HepG2 (cell line): ENCODE results near the gene CDC42BPG. TPM values are rescaled to one million over a fixed set of nuclear protein-coding genes. Genes with fewer than 3 reads are reported as not detected.
A peak's percentile ranks its signal among the peaks of the same experiment; 100 is the strongest.

Experiments
- AHR ChIP-seq: IDR thresholded peaks from 2 replicates; pipeline ENCODE4 v1.6.1; 2018; ENCODE audit warnings: missing genetic modification reagents, missing compliant biosample characterization
- FOXA1 ChIP-seq, 2 experiments: fragments of 450-650 bp in 1 of 2; sonication (generic) in 1 of 2; formaldehyde crosslinking in 1 of 2; IDR thresholded peaks; 2 replicates each; pipeline versions ENCODE4 v1.4.0 to v1.6.1; 2016 to 2020; ENCODE audit warnings: missing genetic modification reagents in 1 of 2
- HOXA9 ChIP-seq: sonication (generic); formaldehyde crosslinking; IDR thresholded peaks from 2 replicates; pipeline ENCODE4 v1.8.1; 2022; ENCODE audit warnings: missing genetic modification reagents, mild to moderate bottlenecking, moderate library complexity, borderline replicate concordance
- IKZF4 ChIP-seq: sonication (generic); formaldehyde crosslinking; IDR thresholded peaks from 2 replicates; pipeline ENCODE4 v1.5.1; 2020; ENCODE audit warnings: borderline replicate concordance, mild to moderate bottlenecking, low read depth, missing genetic modification reagents; ENCODE audit errors: not compliant biosample characterization
- NKX3-1 ChIP-seq: sonication (generic); formaldehyde crosslinking; IDR thresholded peaks from 2 replicates; pipeline ENCODE4 v1.5.0; 2020; ENCODE audit warnings: missing genetic modification reagents
- PHF21A ChIP-seq: sonication (generic); formaldehyde crosslinking; IDR thresholded peaks from 2 replicates; pipeline ENCODE4 v1.5.0; 2020; ENCODE audit warnings: mild to moderate bottlenecking, missing genetic modification reagents
- RBM39 ChIP-seq: fragments of 200-400 bp; formaldehyde crosslinking; IDR thresholded peaks from one replicate; pipeline ENCODE4 v1.6.1; 2018; ENCODE audit warnings: antibody characterized with exemption, mild to moderate bottlenecking, low read depth, low read length; ENCODE audit not compliant: poor library complexity, severe bottlenecking
- ZNF546 ChIP-seq: sonication (generic); formaldehyde crosslinking; conservative IDR thresholded peaks from 2 replicates; pipeline ENCODE4 v1.8.1; 2023; ENCODE audit warnings: mild to moderate bottlenecking, missing genetic modification reagents
- ZNF720 ChIP-seq: sonication (generic); formaldehyde crosslinking; IDR thresholded peaks from 2 replicates; pipeline ENCODE4 v1.4.0; 2020; ENCODE audit warnings: missing genetic modification reagents
- ZNF775 ChIP-seq: sonication (generic); formaldehyde crosslinking; IDR thresholded peaks from 2 replicates; pipeline ENCODE4 v1.4.0; 2020; ENCODE audit warnings: missing genetic modification reagents, mild to moderate bottlenecking, moderate library complexity, borderline replicate concordance
- ZNF776 ChIP-seq: sonication (generic); formaldehyde crosslinking; IDR thresholded peaks from 2 replicates; pipeline ENCODE4 v1.4.0; 2020; ENCODE audit warnings: mild to moderate bottlenecking, missing genetic modification reagents
- polyA plus RNA-seq, 8 experiments: library from polyadenylated mRNA; depleted of rRNA in 3 of 8; stranded (reverse) in 7 of 8; unstranded in 1 of 8; fragments of >200 nt; fragmentation: Illumina TruSeq in 4 of 8; extraction: Trizol in 4 of 8; gene quantifications; 2 replicates each; pipeline versions ENCODE4 v1.2.1 to v1.2.3, GENCODE V29; 2011 to 2016; ENCODE audit warnings: low read depth in 4 of 8, missing spikeins in 1 of 8, mixed read lengths in 1 of 8; ENCODE audit not compliant: insufficient read depth in 1 of 8
- total RNA-seq, 5 experiments: library from RNA; depleted of rRNA; stranded (reverse); fragments of >200 nt; fragmentation: Illumina TruSeq; extraction: Trizol; gene quantifications; 2 replicates each; pipeline ENCODE4 v1.2.3, GENCODE V29; 2016; ENCODE audit warnings: low read depth in 1 of 5
- TF ChIP-seq, protein P1 (sequence below): sonication (generic); formaldehyde crosslinking; IDR thresholded peaks from 2 replicates; pipeline ENCODE4 v1.5.0; 2020; ENCODE audit warnings: mild to moderate bottlenecking, missing genetic modification reagents
- TF ChIP-seq, protein P2 (sequence below): sonication (generic); formaldehyde crosslinking; IDR thresholded peaks from 2 replicates; pipeline ENCODE4 v1.4.0; 2020; ENCODE audit warnings: low read depth, mild to moderate bottlenecking, missing genetic modification reagents
- TF ChIP-seq, protein P3 (sequence below): sonication (generic); formaldehyde crosslinking; IDR thresholded peaks from 2 replicates; pipeline ENCODE4 v1.5.1; 2020; ENCODE audit warnings: mild to moderate bottlenecking, missing genetic modification reagents, borderline replicate concordance
- TF ChIP-seq, protein P4 (sequence below): sonication (generic); formaldehyde crosslinking; conservative IDR thresholded peaks from 2 replicates; pipeline ENCODE4 v1.8.1; 2023; ENCODE audit warnings: missing genetic modification reagents
- TF ChIP-seq, protein P5 (sequence below): sonication (generic); formaldehyde crosslinking; IDR thresholded peaks from 2 replicates; pipeline ENCODE4 v1.4.0; 2020; ENCODE audit warnings: mild to moderate bottlenecking, missing genetic modification reagents

Gene CDC42BPG
- total and polyA plus RNA-seq, 2 of the 13 experiments (the other 11 are each of a cell fraction or from before 2014, with no cell fraction given): 0.55 to 1.4 TPM

DNA sequence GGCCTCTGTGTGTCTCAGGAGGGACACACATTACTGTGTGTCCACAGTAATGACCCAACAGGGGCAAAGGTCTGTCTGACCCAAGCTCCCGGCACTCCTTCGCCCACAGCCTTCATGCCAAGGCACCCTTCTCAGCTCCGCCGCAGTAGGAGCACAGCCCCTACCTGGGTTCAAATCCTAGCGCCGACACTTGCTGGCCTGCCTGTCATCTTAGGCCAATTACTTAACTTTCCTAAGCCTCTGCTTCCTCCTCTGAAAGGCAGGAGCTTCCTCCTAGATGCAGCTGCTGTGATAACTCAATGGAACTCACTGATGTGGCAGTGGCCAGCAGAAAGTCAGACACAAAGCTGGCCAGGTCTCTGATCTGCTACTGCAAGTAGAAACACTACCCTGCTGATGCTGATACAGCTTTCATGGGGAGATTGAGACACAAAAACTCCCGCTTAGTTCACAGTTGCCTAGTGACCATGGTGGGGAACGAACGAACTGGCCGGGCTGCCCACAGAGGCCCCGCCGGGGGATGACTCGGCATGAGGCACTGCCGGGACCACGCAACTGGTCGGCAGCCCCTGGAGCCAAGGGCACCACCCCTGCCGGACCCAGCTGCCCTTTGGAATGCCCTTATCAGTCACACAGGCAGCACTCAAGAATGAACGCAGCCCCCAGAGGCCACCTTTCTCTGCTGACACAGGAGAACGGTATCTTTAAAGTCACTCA, 25.9 kb upstream of the CDC42BPG start (continued):
- TF ChIP-seq, protein P1, sequence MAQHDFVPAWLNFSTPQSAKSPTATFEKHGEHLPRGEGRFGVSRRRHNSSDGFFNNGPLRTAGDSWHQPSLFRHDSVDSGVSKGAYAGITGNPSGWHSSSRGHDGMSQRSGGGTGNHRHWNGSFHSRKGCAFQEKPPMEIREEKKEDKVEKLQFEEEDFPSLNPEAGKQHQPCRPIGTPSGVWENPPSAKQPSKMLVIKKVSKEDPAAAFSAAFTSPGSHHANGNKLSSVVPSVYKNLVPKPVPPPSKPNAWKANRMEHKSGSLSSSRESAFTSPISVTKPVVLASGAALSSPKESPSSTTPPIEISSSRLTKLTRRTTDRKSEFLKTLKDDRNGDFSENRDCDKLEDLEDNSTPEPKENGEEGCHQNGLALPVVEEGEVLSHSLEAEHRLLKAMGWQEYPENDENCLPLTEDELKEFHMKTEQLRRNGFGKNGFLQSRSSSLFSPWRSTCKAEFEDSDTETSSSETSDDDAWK (CRISPR knock-in tag): no peak
- no peak for TF ChIP-seq AHR
- TF ChIP-seq HOXA9 (CRISPR knock-in tag): no peak
- TF ChIP-seq, protein P2, sequence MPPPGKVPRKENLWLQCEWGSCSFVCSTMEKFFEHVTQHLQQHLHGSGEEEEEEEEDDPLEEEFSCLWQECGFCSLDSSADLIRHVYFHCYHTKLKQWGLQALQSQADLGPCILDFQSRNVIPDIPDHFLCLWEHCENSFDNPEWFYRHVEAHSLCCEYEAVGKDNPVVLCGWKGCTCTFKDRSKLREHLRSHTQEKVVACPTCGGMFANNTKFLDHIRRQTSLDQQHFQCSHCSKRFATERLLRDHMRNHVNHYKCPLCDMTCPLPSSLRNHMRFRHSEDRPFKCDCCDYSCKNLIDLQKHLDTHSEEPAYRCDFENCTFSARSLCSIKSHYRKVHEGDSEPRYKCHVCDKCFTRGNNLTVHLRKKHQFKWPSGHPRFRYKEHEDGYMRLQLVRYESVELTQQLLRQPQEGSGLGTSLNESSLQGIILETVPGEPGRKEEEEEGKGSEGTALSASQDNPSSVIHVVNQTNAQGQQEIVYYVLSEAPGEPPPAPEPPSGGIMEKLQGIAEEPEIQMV: no peak
- TF ChIP-seq, protein P3, sequence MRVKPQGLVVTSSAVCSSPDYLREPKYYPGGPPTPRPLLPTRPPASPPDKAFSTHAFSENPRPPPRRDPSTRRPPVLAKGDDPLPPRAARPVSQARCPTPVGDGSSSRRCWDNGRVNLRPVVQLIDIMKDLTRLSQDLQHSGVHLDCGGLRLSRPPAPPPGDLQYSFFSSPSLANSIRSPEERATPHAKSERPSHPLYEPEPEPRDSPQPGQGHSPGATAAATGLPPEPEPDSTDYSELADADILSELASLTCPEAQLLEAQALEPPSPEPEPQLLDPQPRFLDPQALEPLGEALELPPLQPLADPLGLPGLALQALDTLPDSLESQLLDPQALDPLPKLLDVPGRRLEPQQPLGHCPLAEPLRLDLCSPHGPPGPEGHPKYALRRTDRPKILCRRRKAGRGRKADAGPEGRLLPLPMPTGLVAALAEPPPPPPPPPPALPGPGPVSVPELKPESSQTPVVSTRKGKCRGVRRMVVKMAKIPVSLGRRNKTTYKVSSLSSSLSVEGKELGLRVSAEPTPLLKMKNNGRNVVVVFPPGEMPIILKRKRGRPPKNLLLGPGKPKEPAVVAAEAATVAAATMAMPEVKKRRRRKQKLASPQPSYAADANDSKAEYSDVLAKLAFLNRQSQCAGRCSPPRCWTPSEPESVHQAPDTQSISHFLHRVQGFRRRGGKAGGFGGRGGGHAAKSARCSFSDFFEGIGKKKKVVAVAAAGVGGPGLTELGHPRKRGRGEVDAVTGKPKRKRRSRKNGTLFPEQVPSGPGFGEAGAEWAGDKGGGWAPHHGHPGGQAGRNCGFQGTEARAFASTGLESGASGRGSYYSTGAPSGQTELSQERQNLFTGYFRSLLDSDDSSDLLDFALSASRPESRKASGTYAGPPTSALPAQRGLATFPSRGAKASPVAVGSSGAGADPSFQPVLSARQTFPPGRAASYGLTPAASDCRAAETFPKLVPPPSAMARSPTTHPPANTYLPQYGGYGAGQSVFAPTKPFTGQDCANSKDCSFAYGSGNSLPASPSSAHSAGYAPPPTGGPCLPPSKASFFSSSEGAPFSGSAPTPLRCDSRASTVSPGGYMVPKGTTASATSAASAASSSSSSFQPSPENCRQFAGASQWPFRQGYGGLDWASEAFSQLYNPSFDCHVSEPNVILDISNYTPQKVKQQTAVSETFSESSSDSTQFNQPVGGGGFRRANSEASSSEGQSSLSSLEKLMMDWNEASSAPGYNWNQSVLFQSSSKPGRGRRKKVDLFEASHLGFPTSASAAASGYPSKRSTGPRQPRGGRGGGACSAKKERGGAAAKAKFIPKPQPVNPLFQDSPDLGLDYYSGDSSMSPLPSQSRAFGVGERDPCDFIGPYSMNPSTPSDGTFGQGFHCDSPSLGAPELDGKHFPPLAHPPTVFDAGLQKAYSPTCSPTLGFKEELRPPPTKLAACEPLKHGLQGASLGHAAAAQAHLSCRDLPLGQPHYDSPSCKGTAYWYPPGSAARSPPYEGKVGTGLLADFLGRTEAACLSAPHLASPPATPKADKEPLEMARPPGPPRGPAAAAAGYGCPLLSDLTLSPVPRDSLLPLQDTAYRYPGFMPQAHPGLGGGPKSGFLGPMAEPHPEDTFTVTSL (CRISPR knock-in tag): no peak
- TF ChIP-seq IKZF4 (CRISPR knock-in tag): no peak
- TF ChIP-seq RBM39: peak; percentile 2
- TF ChIP-seq FOXA1 (IDR thresholded peaks at IDR 0.05): no peak
- TF ChIP-seq FOXA1 (CRISPR knock-in tag; IDR thresholded peaks at IDR 0.05): no peak
- no peak for TF ChIP-seq NKX3-1 (CRISPR knock-in tag)
- TF ChIP-seq ZNF776: no peak
- TF ChIP-seq, protein P4, sequence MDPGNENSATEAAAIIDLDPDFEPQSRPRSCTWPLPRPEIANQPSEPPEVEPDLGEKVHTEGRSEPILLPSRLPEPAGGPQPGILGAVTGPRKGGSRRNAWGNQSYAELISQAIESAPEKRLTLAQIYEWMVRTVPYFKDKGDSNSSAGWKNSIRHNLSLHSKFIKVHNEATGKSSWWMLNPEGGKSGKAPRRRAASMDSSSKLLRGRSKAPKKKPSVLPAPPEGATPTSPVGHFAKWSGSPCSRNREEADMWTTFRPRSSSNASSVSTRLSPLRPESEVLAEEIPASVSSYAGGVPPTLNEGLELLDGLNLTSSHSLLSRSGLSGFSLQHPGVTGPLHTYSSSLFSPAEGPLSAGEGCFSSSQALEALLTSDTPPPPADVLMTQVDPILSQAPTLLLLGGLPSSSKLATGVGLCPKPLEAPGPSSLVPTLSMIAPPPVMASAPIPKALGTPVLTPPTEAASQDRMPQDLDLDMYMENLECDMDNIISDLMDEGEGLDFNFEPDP: no peak
- 0 out of 2 replicates have a peak, but pooled peaks have one; percentile 45 for TF ChIP-seq ZNF546
- no peak for TF ChIP-seq ZNF775
- TF ChIP-seq PHF21A (CRISPR knock-in tag): no peak
- no peak for TF ChIP-seq ZNF720 (CRISPR knock-in tag)
- TF ChIP-seq, protein P5, sequence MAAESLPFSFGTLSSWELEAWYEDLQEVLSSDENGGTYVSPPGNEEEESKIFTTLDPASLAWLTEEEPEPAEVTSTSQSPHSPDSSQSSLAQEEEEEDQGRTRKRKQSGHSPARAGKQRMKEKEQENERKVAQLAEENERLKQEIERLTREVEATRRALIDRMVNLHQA (CRISPR knock-in tag): no peak
